LNCaP clone FGC (cell line): ENCODE measurements around the gene PLAGL1.

Experiments
- DNase-seq: peaks from one replicate; pipeline ENCODE4 v3.0.0-alpha.2; 2011; ENCODE audit warnings: low read depth
- H3K4me3 ChIP-seq: 2 replicates; pipeline ENCODE4 v1.5.1; 2011; ENCODE audit warnings: mild to moderate bottlenecking, low read depth, low read length, control low read depth
- TF ChIP-seq, protein P1 (sequence below): IDR thresholded peaks from 2 replicates; pipeline ENCODE4 v1.5.1; 2012; ENCODE audit warnings: mild to moderate bottlenecking; ENCODE audit not compliant: control insufficient read depth, insufficient read depth; ENCODE audit errors: extremely low read depth

Gene PLAGL1

DNA sequence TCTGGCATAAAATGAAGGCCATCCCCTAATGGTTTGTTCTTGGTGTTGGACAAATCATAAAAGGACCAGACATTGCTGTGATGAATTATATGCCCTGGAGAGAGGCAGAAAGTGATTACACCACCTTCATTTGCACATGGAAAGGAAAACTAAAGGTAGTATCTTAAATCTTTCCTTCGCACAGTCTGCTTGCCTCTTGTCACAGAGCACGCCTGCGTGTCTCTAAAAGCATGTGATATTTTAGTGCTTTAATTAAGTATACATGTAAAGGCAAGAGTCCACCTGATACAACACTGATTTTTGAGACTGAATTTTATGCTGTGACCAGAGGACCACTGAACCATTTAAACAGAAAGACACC is 28.8 kb upstream of the PLAGL1 start:
- no peak for DNase-seq
- TF ChIP-seq, protein P1, sequence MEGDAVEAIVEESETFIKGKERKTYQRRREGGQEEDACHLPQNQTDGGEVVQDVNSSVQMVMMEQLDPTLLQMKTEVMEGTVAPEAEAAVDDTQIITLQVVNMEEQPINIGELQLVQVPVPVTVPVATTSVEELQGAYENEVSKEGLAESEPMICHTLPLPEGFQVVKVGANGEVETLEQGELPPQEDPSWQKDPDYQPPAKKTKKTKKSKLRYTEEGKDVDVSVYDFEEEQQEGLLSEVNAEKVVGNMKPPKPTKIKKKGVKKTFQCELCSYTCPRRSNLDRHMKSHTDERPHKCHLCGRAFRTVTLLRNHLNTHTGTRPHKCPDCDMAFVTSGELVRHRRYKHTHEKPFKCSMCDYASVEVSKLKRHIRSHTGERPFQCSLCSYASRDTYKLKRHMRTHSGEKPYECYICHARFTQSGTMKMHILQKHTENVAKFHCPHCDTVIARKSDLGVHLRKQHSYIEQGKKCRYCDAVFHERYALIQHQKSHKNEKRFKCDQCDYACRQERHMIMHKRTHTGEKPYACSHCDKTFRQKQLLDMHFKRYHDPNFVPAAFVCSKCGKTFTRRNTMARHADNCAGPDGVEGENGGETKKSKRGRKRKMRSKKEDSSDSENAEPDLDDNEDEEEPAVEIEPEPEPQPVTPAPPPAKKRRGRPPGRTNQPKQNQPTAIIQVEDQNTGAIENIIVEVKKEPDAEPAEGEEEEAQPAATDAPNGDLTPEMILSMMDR: no peak
- no peak overlapping the region for H3K4me3 ChIP-seq

DNA sequence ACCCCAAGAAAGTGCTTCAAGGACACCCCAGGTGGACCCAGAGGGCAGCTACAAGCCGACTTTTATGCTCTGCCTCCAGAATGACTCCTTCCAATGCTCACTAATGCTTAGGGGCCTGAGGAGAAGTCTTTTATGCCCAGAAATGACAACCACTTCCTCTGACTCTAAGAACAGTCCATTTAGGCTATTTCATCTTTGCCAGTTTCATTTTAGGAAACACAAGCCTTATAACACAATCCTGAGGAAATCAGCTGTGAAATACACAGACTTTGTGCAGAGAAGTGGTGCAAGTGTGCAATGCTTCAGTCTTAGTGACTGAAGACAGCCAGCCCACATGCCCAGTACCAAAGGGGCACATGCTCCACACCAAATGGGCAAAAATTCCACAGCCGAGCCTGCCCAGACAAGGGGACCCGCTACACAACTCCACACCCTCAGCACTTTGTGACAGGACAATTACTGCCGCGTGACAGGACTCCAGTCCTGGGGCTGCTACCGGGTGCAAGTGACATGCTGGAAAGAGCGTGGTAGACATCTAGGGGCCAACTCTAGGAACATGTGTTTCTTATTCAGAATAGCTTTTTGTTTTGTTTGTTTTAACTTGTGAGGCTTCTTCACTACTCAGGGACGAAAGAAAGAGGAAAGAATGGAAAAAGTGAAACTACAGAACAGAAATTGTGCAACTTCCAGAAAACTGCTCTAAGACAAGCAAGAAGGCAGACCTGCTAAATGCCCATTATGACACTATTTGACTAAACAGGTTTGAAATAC is 28.2 kb upstream of the PLAGL1 start:
- no peak for DNase-seq
- TF ChIP-seq, protein P1: no peak
- no peak overlapping the region for H3K4me3 ChIP-seq

DNA sequence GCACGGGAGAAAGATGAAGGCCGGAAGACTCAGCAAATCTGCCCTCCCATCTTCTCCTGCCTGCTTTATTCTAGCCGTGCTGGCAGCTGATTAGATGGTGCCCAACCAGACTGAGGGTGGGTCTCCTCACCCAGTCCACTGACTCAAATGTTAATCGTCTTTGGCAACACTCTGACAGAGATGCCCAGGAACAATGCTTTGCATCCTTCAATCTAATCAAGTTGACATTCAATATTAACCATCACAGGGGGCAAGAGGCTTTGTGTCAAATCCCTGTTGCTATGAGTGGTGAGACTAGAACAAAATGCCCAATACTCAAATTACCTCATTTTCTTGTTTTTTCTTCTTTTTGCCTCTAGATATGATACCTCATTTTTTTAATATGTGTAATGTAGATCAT is 27.4 kb upstream of the PLAGL1 start:
- no peak for DNase-seq
- no peak overlapping the region for H3K4me3 ChIP-seq
- TF ChIP-seq, protein P1: no peak

DNA sequence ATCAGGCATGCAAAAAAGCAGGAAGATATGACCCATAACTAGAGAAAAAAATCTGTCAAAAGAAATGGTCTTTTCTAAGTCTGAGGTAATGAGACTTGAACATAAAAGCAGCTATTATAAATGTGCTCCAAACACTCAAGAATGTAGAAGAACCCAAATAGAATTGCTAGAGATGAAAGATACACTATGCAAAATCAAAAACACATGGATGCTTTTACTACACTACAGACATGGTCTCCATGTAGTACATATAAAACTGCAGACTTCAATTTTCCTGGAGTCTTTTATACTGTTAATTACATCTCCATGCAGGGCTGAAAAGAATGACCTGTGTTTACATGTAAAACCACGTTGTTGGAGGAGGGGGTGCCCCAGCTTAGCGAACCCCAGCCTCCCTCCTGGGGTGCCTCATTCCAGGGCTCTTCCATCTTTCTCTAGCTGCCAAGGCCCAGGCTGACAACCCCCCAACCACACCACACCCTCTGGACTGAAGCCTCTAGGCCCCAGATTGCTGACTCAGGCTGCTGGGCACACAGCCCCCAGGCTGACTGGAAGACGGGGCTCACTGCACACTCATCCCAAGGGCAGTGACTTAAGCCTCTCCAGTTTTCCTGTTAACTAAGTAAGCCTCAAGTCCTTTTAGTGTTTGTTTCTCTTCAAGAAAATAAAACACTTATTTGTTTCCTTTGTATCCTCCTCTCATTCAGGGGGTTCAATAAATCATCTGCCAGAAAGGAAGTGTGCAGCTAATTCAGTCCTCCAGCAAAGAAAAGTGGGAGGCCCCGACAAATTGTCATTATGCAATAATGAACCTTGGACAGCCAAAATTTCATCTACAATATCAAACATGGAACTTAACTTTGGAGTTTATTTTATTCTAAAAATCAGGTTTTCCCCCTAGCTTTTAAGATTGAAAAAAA is 26.0 kb upstream of the PLAGL1 start:
- TF ChIP-seq, protein P1: no peak
- H3K4me3 ChIP-seq: no peak overlapping the region
- no peak for DNase-seq

DNA sequence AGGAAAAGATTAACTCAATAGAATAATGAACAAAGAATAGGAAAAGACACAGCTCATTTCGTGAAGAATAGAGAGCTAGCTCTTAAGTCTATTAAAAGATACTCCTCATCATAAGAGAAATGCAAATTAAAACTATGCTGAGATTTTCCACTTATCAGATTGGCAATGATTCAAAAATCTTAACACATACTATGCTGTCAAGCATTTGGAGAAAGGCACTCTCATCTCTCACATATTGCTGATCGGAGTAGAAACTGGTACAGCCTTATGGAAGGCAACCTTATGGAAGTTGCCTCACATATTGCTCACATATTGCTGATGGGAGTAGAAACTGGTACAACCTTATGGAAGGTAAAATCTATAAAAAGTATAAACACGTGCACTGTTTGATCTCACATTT is 21.4 kb upstream of the PLAGL1 start:
- no peak overlapping the region for H3K4me3 ChIP-seq
- DNase-seq: no peak
- TF ChIP-seq, protein P1: no peak

GRCh38 chr6:144027932-144028587 is 20.0 kb upstream of the PLAGL1 start:
- no peak overlapping the region for H3K4me3 ChIP-seq
- DNase-seq: no peak
- TF ChIP-seq, protein P1: no peak
